GM23338 (cell line): ENCODE measurements around the gene HECTD1.

ENCODE experiments used
- CREB1 ChIP-seq: fragments of 250-450 bp; sonication (Bioruptor Pico); IDR thresholded peaks from 2 replicates; pipeline ENCODE4 v1.5.0; 2020; ENCODE audit warnings: low read depth, mild to moderate bottlenecking, moderate library complexity
- CTCF ChIP-seq, 2 experiments: fragments of 200-600 bp in 1 of 2; sonication (generic) in 1 of 2; conservative IDR thresholded peaks; 2 replicates each; pipeline versions ENCODE4 v1.5.1 to v1.6.1; 2016 to 2017; ENCODE audit warnings: antibody characterized with exemption in 2 of 2, low read depth in 2 of 2, mild to moderate bottlenecking in 2 of 2, moderate library complexity in 1 of 2
- EZH2 ChIP-seq: fragments of 200-600 bp; sonication (generic); IDR thresholded peaks from one replicate; pipeline ENCODE4 v1.8.0; 2017; ENCODE audit warnings: antibody characterized with exemption, mild to moderate bottlenecking, low read depth; ENCODE audit not compliant: unreplicated experiment
- EZH2phosphoT487 ChIP-seq: fragments of 200-600 bp; sonication (generic); IDR thresholded peaks from one replicate; pipeline ENCODE4 v1.8.1; 2018; ENCODE audit warnings: antibody characterized with exemption; ENCODE audit not compliant: unreplicated experiment
- JUNB ChIP-seq: IDR thresholded peaks from one replicate; pipeline ENCODE4 v1.6.1; 2016; ENCODE audit warnings: antibody characterized with exemption; ENCODE audit not compliant: unreplicated experiment
- NANOG ChIP-seq: IDR thresholded peaks from 2 replicates; pipeline ENCODE4 v1.6.1; 2016; ENCODE audit warnings: antibody characterized with exemption, borderline replicate concordance
- POLR2AphosphoS5 ChIP-seq: IDR thresholded peaks from 2 replicates; pipeline ENCODE4 v1.6.1; 2016; ENCODE audit warnings: antibody characterized with exemption, low read depth
- ZNF114 ChIP-seq: fragments of 250-450 bp; sonication (Bioruptor Pico); IDR thresholded peaks from 2 replicates; pipeline ENCODE4 v1.5.0; 2020; ENCODE audit warnings: mild to moderate bottlenecking, moderate library complexity
- ZNF331 ChIP-seq: fragments of 250-450 bp; sonication (Bioruptor Pico); IDR thresholded peaks from 2 replicates; pipeline ENCODE4 v1.5.0; 2020; ENCODE audit warnings: low read depth, mild to moderate bottlenecking, moderate library complexity
- TF ChIP-seq, protein P1 (sequence below): IDR thresholded peaks from one replicate; pipeline ENCODE4 v1.6.1; 2018; ENCODE audit warnings: antibody characterized with exemption; ENCODE audit not compliant: unreplicated experiment
- TF ChIP-seq, protein P2 (sequence below): IDR thresholded peaks from 2 replicates; pipeline ENCODE4 v1.6.1; 2016; ENCODE audit warnings: antibody characterized with exemption

DNA sequence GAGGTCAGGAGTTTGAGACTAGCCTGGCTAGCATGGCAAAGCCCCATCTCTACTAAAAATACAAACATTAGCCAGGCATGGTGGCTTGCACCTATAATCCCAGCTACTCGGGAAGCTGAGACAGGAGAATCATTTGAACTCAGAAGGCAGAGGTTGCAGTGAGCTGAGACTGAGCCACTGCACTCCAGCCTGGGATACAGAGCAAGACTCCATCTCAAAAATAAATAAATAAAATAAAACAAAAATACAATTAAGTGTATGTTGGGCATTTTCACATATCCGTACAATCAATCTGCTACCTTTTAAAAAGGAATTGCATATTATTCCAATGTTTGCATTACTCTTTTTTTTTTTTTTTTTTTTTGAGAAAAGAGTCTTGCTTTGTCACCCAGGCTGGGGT, 47.7 kb upstream of the HECTD1 start:
- no peak for TF ChIP-seq CTCF (conservative IDR thresholded peaks at IDR 0.05; ENCODE audit: low read depth in 2 of 2)
- TF ChIP-seq CREB1 = no peak
- no peak for TF ChIP-seq EZH2
- no peak for TF ChIP-seq POLR2AphosphoS5
- TF ChIP-seq JUNB = no peak
- TF ChIP-seq EZH2phosphoT487 = no peak
- TF ChIP-seq, protein P1, sequence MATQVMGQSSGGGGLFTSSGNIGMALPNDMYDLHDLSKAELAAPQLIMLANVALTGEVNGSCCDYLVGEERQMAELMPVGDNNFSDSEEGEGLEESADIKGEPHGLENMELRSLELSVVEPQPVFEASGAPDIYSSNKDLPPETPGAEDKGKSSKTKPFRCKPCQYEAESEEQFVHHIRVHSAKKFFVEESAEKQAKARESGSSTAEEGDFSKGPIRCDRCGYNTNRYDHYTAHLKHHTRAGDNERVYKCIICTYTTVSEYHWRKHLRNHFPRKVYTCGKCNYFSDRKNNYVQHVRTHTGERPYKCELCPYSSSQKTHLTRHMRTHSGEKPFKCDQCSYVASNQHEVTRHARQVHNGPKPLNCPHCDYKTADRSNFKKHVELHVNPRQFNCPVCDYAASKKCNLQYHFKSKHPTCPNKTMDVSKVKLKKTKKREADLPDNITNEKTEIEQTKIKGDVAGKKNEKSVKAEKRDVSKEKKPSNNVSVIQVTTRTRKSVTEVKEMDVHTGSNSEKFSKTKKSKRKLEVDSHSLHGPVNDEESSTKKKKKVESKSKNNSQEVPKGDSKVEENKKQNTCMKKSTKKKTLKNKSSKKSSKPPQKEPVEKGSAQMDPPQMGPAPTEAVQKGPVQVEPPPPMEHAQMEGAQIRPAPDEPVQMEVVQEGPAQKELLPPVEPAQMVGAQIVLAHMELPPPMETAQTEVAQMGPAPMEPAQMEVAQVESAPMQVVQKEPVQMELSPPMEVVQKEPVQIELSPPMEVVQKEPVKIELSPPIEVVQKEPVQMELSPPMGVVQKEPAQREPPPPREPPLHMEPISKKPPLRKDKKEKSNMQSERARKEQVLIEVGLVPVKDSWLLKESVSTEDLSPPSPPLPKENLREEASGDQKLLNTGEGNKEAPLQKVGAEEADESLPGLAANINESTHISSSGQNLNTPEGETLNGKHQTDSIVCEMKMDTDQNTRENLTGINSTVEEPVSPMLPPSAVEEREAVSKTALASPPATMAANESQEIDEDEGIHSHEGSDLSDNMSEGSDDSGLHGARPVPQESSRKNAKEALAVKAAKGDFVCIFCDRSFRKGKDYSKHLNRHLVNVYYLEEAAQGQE = no peak
- TF ChIP-seq ZNF114 (CRISPR knock-in tag) = no peak
- TF ChIP-seq, protein P2, sequence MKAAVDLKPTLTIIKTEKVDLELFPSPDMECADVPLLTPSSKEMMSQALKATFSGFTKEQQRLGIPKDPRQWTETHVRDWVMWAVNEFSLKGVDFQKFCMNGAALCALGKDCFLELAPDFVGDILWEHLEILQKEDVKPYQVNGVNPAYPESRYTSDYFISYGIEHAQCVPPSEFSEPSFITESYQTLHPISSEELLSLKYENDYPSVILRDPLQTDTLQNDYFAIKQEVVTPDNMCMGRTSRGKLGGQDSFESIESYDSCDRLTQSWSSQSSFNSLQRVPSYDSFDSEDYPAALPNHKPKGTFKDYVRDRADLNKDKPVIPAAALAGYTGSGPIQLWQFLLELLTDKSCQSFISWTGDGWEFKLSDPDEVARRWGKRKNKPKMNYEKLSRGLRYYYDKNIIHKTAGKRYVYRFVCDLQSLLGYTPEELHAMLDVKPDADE = no peak
- TF ChIP-seq NANOG = no peak
- no peak for TF ChIP-seq ZNF331 (CRISPR knock-in tag)
